Activated CD4-positive, alpha-beta T cell treated with anti-CD3 and anti-CD28 coated beads for 36 hours (primary cell): ENCODE data around the gene SLC3A2. TPM values are rescaled to one million over a fixed set of nuclear protein-coding genes. Genes with fewer than 3 reads are reported as not detected.

Experiments used
- total RNA-seq, 2 experiments: library from RNA; stranded (reverse); gene quantifications; one replicate each; pipeline ENCODE4 v1.2.3, GENCODE V29; 2021

The SLC3A2 gene
- total RNA-seq, 2 experiments from 2014 or later, result 401 to 402 TPM

Other genes with a start within 250 kb of the SLC3A2 start
- gene GANAB, start 234.3 kb upstream of the SLC3A2 start, total RNA-seq, result 100 to 1,000 TPM; 208 to 218 TPM
- 10 to 100 TPM; 26.0 to 29.9 TPM for gene INTS5, start 227.6 kb upstream of the SLC3A2 start, total RNA-seq
- gene C11orf98, start 215.7 kb upstream of the SLC3A2 start, total RNA-seq, result 100 to 1,000 TPM; 108 to 135 TPM
- gene CSKMT, start 215.6 kb upstream of the SLC3A2 start, total RNA-seq, result 10 to 100 TPM; 12.6 to 31.3 TPM
- 1 to 10 TPM; 4.1 to 6.4 TPM for gene UQCC3, start 209.2 kb upstream of the SLC3A2 start, total RNA-seq
- gene LBHD1, start 208.6 kb upstream of the SLC3A2 start, total RNA-seq, result 10 to 100 TPM; 11.9 to 15.5 TPM
- gene UBXN1, start 201.8 kb upstream of the SLC3A2 start, total RNA-seq, result 100 to 1,000 TPM in 1 of 2 experiments, 10 to 100 TPM in 1; 95.6 to 119 TPM
- gene LRRN4CL, start 191.4 kb upstream of the SLC3A2 start, total RNA-seq, result under 1 TPM in 1 of 2 experiments, not detected in 1; 0.16 TPM
- 10 to 100 TPM; 16.7 to 28.0 TPM for gene BSCL2, start 173.5 kb upstream of the SLC3A2 start, total RNA-seq
- not detected for gene GNG3, start 173.2 kb upstream of the SLC3A2 start, total RNA-seq
- gene HNRNPUL2, start 153.4 kb upstream of the SLC3A2 start, total RNA-seq, result 10 to 100 TPM; 48.7 to 59.6 TPM
- 10 to 100 TPM; 40.8 to 54.1 TPM for gene TTC9C, start 152.4 kb upstream of the SLC3A2 start, total RNA-seq
- gene ZBTB3, start 126.7 kb upstream of the SLC3A2 start, total RNA-seq, result 10 to 100 TPM in 1 of 2 experiments, 1 to 10 TPM in 1; 6.0 to 10.2 TPM
- gene POLR2G, start 119.3 kb upstream of the SLC3A2 start, total RNA-seq, result 100 to 1,000 TPM in 1 of 2 experiments, 10 to 100 TPM in 1; 87.1 to 125 TPM
- gene TAF6L, start 109.5 kb upstream of the SLC3A2 start, total RNA-seq, result 10 to 100 TPM; 10.2 to 12.6 TPM
- gene TMEM179B, start 93.5 kb upstream of the SLC3A2 start, total RNA-seq, result 10 to 100 TPM; 19.5 to 35.9 TPM
- 10 to 100 TPM; 11.1 to 12.6 TPM for gene TMEM223, start 88.9 kb upstream of the SLC3A2 start, total RNA-seq
- gene NXF1, start 75.5 kb upstream of the SLC3A2 start, total RNA-seq, result 10 to 100 TPM; 89.5 to 97.6 TPM
- 10 to 100 TPM; 19.3 to 21.8 TPM for gene STX5, start 48.8 kb upstream of the SLC3A2 start, total RNA-seq
- gene TEX54, start 48.1 kb upstream of the SLC3A2 start, total RNA-seq, result under 1 TPM in 1 of 2 experiments, not detected in 1; 0.42 TPM
- gene WDR74, start 41.3 kb upstream of the SLC3A2 start, total RNA-seq, result 10 to 100 TPM; 83.1 to 93.1 TPM
- gene CHRM1, start 40.5 kb downstream of the SLC3A2 start, total RNA-seq, result not detected
- gene SLC22A6, start 104.1 kb downstream of the SLC3A2 start, total RNA-seq, result not detected
- not detected for gene SLC22A8, start 134.9 kb downstream of the SLC3A2 start, total RNA-seq